ENCODE data around the gene ZSCAN10. TPM values are rescaled to one million over a fixed set of nuclear protein-coding genes. Genes with fewer than 3 reads are reported as not detected.

ZSCAN10 gene
- total RNA-seq, 1 donor from 2014 or later: not detected

DNA sequence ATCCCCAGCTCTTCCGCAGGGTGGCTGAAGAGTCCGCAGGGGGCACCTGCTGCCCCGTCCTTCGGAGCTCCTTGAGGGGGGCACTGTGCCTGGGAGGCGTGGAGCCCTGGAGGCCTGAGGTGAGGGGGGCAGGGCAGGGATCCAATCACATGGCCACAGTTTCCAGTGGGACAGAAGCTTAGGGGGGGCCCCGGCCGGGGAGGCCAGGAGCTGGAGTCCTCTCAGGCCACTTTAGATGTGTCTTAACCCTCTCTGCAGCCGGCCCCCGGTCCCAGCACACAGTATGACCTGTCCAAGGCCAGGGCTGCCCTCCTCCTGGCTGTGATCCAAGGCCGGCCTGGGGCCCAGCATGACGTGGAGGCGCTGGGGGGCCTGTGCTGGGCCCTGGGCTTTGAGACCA, 46.6 kb upstream of the ZSCAN10 start:
- Histone ChIP-seq H3K36me3 (peaks cover 22% of the 10 kb centered on the region), H3K4me3 (no peak overlapping the region), H3K27ac (no peak overlapping the region), H3K4me1 (peaks cover 10% of the 10 kb centered on the region), H3K27me3 (ENCODE audit: low read depth) (no peaks in the 10 kb centered on the region), H3K9me3 (no peaks in the 10 kb centered on the region)
- intact Hi-C loops (cut with DNase I): no loop called here
- DNase-seq (peak; percentile 43), ATAC-seq (no peak)
- TF ChIP-seq, protein P1, sequence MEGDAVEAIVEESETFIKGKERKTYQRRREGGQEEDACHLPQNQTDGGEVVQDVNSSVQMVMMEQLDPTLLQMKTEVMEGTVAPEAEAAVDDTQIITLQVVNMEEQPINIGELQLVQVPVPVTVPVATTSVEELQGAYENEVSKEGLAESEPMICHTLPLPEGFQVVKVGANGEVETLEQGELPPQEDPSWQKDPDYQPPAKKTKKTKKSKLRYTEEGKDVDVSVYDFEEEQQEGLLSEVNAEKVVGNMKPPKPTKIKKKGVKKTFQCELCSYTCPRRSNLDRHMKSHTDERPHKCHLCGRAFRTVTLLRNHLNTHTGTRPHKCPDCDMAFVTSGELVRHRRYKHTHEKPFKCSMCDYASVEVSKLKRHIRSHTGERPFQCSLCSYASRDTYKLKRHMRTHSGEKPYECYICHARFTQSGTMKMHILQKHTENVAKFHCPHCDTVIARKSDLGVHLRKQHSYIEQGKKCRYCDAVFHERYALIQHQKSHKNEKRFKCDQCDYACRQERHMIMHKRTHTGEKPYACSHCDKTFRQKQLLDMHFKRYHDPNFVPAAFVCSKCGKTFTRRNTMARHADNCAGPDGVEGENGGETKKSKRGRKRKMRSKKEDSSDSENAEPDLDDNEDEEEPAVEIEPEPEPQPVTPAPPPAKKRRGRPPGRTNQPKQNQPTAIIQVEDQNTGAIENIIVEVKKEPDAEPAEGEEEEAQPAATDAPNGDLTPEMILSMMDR (IDR thresholded peaks at IDR 0.05): no peak

DNA sequence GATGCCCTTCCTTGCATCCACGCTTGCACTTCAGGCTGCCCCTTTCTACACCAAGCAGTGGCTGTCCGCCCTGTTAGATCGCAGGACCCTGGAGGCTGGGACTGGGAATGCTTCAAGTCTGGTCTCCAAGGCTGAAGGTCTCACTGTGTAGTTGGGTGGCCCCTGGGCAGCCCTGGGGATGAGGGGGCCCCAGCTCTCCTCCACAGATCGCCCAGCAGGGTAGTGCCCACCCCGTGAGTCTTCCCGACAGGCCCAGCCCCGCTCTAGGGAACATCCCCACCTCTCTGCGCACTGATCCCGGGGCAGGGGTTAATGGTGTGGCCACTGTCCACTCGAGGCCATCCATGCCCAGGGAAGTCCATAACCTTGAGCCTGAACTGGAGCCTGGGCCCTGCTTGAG, 46.1 kb upstream of the ZSCAN10 start:
- no peak overlapping the region for H3K27ac ChIP-seq
- H3K4me1 ChIP-seq: peaks cover 10% of the 10 kb centered on the region
- no peaks in the 10 kb centered on the region for H3K27me3 ChIP-seq (ENCODE audit: low read depth)
- H3K4me3 ChIP-seq: no peak overlapping the region
- intact Hi-C loops (cut with DNase I): no loop called here
- no peak for ATAC-seq
- DNase-seq: no peak
- no peaks in the 10 kb centered on the region for H3K9me3 ChIP-seq
- TF ChIP-seq, protein P1 (IDR thresholded peaks at IDR 0.05): no peak
- peaks cover 23% of the 10 kb centered on the region for H3K36me3 ChIP-seq

DNA sequence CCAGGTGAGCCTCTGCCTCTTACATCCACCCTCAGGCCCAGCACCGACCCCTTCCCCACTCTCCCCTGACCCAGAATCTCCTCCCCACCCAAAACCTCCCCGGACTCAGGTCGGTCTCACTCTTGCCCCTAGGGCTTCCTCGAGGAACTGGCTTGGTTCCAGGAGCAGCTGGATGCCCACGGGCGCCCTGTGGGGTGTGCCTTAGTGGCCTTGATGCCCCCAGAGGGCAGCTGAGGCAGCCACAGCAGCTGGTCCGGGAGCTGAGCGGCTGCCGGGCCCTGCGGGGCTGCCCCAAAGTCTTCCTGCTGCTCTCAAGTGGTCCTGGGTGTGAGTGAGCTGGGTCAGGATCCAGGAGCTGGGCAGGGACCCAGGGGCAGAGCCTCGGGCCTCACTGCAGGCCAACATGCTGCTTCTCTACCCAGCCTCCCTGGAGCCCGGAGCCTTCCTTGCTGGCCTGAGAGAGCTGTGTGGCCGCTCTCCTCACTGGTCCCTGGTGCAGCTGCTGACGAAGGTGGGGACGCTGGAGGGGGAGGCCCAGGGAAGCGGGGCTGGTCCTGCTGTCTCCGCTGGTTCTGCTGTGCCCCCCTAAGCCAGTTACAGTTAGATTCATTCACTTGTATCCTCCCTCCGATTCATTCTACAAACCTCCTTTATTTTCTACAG, 45.4 kb upstream of the ZSCAN10 start:
- intact Hi-C loops (cut with DNase I): no loop called here
- TF ChIP-seq, protein P1 (IDR thresholded peaks at IDR 0.05): no peak
- Histone ChIP-seq H3K36me3 (peaks cover 29% of the 10 kb centered on the region), H3K27me3 (ENCODE audit: low read depth) (no peaks in the 10 kb centered on the region), H3K9me3 (no peaks in the 10 kb centered on the region), H3K27ac (no peak overlapping the region), H3K4me3 (no peak overlapping the region), H3K4me1 (peaks cover 6% of the 10 kb centered on the region)
- ATAC-seq: no peak
- DNase-seq: peak; percentile 38

DNA sequence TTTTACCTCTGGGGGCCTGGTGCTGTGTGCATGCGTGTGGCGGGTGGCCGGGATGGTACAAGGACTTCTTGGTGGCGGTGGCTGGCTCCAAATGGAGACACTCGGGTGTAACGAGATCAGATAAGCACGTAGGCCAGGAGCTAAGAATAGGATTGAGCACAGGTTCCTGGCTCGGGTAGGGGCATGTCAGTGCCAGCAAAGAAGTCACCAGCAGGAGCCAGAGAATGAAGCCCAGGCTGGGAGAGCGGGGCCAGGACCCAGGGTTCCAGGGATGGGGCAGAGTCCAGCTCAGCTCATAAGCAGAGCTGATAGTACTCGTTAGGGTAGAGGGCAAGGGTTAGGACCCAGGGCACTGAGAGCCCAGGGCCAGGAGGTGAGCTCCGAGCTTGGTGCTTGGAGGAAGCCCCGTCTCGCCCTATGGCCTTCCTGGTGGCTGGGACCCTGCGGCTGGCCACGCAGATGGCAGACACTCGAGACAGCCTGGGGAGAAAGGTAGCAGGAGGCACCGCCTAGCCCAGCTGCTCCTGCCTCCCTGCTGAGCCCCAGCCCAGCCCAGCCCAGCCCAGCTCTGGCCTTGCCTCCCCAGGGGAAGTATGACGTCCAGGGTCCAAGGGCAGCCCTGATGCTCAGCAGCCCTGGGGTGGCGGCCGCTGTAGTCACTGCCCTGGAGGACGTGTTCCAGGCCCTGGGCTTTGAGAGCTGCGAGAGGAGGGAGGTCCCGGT, 44.7 kb upstream of the ZSCAN10 start:
- Histone ChIP-seq H3K4me3 (no peak overlapping the region), H3K9me3 (no peaks in the 10 kb centered on the region), H3K4me1 (no peaks in the 10 kb centered on the region), H3K36me3 (peaks cover 36% of the 10 kb centered on the region), H3K27me3 (ENCODE audit: low read depth) (no peaks in the 10 kb centered on the region), H3K27ac (no peak overlapping the region)
- TF ChIP-seq, protein P1 (IDR thresholded peaks at IDR 0.05): no peak
- ATAC-seq (no peak), DNase-seq (peak; percentile 12)
- intact Hi-C loops (cut with DNase I): no loop called here

DNA sequence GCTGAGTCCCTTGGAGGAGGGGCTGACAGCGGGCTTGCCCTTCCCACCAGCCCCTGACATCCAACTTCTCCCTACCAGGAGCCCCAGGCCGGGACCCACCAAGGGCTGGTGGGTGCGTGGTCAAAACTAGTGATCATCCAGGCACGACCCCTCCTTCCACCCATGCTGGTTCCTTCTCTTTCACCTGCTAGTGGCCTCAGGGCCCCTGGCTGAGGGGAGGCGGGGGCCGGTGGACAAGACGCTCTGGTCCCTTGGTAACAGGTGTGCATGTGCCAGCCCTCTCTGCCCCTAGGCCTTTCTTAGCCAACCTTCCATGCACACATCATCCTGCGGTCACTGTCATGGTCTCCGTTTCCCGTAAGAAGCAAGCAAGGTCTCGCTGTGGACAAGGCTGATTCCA, 44.1 kb upstream of the ZSCAN10 start:
- intact Hi-C loops (cut with DNase I): no loop called here
- Histone ChIP-seq H3K27ac (no peak overlapping the region), H3K27me3 (ENCODE audit: low read depth) (no peaks in the 10 kb centered on the region), H3K4me3 (no peak overlapping the region), H3K4me1 (no peaks in the 10 kb centered on the region), H3K9me3 (no peaks in the 10 kb centered on the region), H3K36me3 (peaks cover 41% of the 10 kb centered on the region)
- no peak for ATAC-seq
- TF ChIP-seq, protein P1 (IDR thresholded peaks at IDR 0.05): no peak
- peak; percentile 34 for DNase-seq
